ENCODE data around the gene BTBD16.

DNA sequence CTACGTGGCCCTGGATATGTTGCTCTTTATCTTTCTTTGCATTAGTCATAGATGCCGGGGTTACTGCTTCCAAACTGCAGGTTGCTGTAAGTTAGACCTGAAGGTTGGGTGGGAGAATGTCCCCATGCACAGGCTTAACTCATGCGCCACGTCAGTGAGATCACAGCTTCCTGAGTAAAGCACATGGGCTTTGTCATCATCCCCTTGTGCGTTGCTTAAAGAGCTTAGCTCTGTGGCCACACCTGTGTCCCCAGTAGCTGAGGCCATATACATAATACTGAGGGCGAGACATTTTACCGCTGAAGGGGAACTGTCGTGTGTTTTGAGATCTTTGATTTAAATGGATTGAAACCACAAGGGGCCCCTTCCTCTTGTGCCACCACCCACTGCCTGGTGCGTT is 45.8 kb upstream of the BTBD16 start:
- TF ChIP-seq CREM (IDR thresholded peaks at IDR 0.05; ENCODE audit: low read depth) (no peak), TAF1 (IDR thresholded peaks at IDR 0.05; ENCODE audit: borderline replicate concordance, low read depth, low read length) (no peak), SMC3 (IDR thresholded peaks at IDR 0.05; ENCODE audit: borderline replicate concordance, low read length) (no peak), EZH2 (IDR thresholded peaks at IDR 0.05; ENCODE audit: borderline replicate concordance, control insufficient read depth, low read depth, low read length) (no peak), HDGF (IDR thresholded peaks at IDR 0.05) (no peak), FOXK2 (IDR thresholded peaks at IDR 0.05) (no peak)
- TF ChIP-seq, protein P1, sequence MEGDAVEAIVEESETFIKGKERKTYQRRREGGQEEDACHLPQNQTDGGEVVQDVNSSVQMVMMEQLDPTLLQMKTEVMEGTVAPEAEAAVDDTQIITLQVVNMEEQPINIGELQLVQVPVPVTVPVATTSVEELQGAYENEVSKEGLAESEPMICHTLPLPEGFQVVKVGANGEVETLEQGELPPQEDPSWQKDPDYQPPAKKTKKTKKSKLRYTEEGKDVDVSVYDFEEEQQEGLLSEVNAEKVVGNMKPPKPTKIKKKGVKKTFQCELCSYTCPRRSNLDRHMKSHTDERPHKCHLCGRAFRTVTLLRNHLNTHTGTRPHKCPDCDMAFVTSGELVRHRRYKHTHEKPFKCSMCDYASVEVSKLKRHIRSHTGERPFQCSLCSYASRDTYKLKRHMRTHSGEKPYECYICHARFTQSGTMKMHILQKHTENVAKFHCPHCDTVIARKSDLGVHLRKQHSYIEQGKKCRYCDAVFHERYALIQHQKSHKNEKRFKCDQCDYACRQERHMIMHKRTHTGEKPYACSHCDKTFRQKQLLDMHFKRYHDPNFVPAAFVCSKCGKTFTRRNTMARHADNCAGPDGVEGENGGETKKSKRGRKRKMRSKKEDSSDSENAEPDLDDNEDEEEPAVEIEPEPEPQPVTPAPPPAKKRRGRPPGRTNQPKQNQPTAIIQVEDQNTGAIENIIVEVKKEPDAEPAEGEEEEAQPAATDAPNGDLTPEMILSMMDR (IDR thresholded peaks at IDR 0.05 in 2 of 3, conservative IDR thresholded peaks at IDR 0.05 in 1 of 3; ENCODE audit: control insufficient read depth in 2 of 3, extremely low read depth in 1 of 3, insufficient read depth in 1 of 3, low read depth in 3 of 3, low read length in 3 of 3): no peak
- TF ChIP-seq, protein P2, sequence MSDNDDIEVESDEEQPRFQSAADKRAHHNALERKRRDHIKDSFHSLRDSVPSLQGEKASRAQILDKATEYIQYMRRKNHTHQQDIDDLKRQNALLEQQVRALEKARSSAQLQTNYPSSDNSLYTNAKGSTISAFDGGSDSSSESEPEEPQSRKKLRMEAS (IDR thresholded peaks at IDR 0.05; ENCODE audit: low read depth, low read length): no peak
